Body of pancreas (tissue), 4 donors: ENCODE measurements around the gene DMD. TPM values are rescaled to one million over a fixed set of nuclear protein-coding genes. Genes with fewer than 3 reads are reported as not detected.
A peak's percentile ranks its signal among the peaks of the same experiment; 100 is the strongest.

ENCODE experiments used
- ATAC-seq: fragments of 150-250 bp; one replicate; pipeline ENCODE4 v1.9.1; 2016
- DNase-seq, 4 donors: peaks; one replicate each; pipeline ENCODE4 v3.0.0-alpha.2; 2019
- H3K27ac ChIP-seq, 4 donors: fragments of 200-600 bp; sonication (generic); 1 replicate in 3 of 4; 2 replicates in 1 of 4; pipeline versions ENCODE4 v1.5.1 to v1.6.1; 2016 to 2019; ENCODE audit warnings: mild to moderate bottlenecking in 1 of 4, mixed read lengths in 1 of 4, moderate library complexity in 1 of 4
- H3K27me3 ChIP-seq, 2 donors: fragments of 200-600 bp; sonication (generic); one replicate each; pipeline ENCODE4 v1.6.0; 2016; ENCODE audit warnings: mild to moderate bottlenecking in 1 of 2
- H3K36me3 ChIP-seq, 2 donors: fragments of 200-600 bp; sonication (generic); replicated peaks in 1 of 2; 2 replicates each; pipeline ENCODE4 v1.5.1; 2016; ENCODE audit warnings: low read depth in 2 of 2; ENCODE audit not compliant: insufficient read depth in 1 of 2
- H3K4me1 ChIP-seq: fragments of 200-600 bp; sonication (generic); one replicate; pipeline ENCODE4 v1.6.0; 2016
- H3K4me3 ChIP-seq, 2 donors: fragments of 200-600 bp; sonication (generic); 1 replicate in 1 of 2; 2 replicates in 1 of 2; pipeline ENCODE4 v1.5.1; 2016 to 2019
- H3K9me3 ChIP-seq, 3 donors: fragments of 200-600 bp; sonication (generic); 1 replicate in 2 of 3; 2 replicates in 1 of 3; pipeline ENCODE4 v1.5.1; 2016
- POLR2A ChIP-seq, 3 donors: fragments of 450-650 bp; IDR thresholded peaks; one replicate each; pipeline ENCODE4 v1.6.1; 2016; ENCODE audit warnings: antibody characterized with exemption in 3 of 3, mild to moderate bottlenecking in 2 of 3
- WGBS, 2 donors: methylation state at CpG; one replicate each; pipeline ENCODE4 v1.1.5; 2017; 5-methylcytosine and 5-hydroxymethylcytosine counted together
- intact Hi-C: fragments of 100-400 bp; cut with DNase I; formaldehyde crosslinking; loops from one replicate; pipeline ENCODE4 v1.15.1; 2023
- total RNA-seq, 2 donors: library from RNA; depleted of rRNA; stranded (reverse); fragments of >200 nt; gene quantifications; one replicate each; pipeline ENCODE4 v1.1.0, GENCODE V29; 2016
- TF ChIP-seq, protein P1 (sequence below), 7 experiments: fragments of 450-650 bp in 4 of 7; fragments of 200-600 bp in 3 of 7; sonication (generic) in 3 of 7; IDR thresholded peaks; one replicate each; pipeline ENCODE4 v1.5.1; 2016 to 2019; ENCODE audit warnings: antibody characterized with exemption in 7 of 7

The DMD gene
- total RNA-seq, 2 donors from 2014 or later: 28.5 to 38.6 TPM

DNA sequence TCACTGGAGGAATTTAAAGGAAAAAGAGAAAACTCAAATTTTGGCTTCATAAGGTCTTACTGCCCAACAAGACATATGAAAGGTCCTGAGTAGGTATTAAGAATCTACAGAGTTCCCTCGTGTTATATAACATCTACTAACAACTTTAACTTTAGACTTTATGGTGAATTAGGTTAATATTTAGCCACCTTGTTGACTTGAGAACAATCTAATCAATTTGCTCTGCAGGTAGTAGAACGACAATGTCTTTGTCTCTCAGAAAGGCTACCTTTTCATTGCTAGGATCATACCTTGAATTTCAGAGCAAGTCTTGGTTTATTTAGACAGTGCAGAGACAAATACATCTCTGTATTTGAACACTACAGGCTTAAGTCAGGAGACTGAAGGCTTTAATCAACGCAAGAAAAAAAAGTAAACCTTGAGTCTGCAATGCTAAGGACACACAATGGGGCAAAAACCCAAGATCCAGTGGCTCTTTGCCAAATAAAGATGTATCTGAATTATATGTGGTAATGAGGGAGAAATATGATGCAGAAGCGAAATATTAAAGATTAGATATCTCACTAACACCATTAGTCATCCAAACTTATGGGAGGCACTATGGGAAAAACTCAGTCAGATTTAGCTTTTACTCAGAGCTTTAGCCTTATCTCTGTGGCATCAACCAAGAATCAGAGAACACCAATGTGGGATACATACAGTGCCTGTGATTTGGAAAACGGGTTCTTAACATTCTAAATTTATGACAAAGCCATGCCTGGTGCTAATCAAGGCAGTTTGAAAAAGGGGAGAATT lies 2045.9 kb downstream of the DMD start:
- intact Hi-C loops: no loop called here
- Histone ChIP-seq H3K4me3 (no peak overlapping the region), H3K27ac (peak overlapping the region in 1 of 4 donors; percentile 11), H3K36me3 (no peaks in the 10 kb centered on the region), H3K4me1 (peaks cover 37% of the 10 kb centered on the region), H3K9me3 (no peaks in the 10 kb centered on the region), H3K27me3 (no peaks in the 10 kb centered on the region)
- ATAC-seq (no peak), DNase-seq (no peak)
- 23% methylated on average over 5 of the region's 5 CpGs for WGBS, 2 donors
- TF ChIP-seq POLR2A (IDR thresholded peaks at IDR 0.05): no peak
- TF ChIP-seq, protein P1, sequence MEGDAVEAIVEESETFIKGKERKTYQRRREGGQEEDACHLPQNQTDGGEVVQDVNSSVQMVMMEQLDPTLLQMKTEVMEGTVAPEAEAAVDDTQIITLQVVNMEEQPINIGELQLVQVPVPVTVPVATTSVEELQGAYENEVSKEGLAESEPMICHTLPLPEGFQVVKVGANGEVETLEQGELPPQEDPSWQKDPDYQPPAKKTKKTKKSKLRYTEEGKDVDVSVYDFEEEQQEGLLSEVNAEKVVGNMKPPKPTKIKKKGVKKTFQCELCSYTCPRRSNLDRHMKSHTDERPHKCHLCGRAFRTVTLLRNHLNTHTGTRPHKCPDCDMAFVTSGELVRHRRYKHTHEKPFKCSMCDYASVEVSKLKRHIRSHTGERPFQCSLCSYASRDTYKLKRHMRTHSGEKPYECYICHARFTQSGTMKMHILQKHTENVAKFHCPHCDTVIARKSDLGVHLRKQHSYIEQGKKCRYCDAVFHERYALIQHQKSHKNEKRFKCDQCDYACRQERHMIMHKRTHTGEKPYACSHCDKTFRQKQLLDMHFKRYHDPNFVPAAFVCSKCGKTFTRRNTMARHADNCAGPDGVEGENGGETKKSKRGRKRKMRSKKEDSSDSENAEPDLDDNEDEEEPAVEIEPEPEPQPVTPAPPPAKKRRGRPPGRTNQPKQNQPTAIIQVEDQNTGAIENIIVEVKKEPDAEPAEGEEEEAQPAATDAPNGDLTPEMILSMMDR (IDR thresholded peaks at IDR 0.05): no peak

DNA sequence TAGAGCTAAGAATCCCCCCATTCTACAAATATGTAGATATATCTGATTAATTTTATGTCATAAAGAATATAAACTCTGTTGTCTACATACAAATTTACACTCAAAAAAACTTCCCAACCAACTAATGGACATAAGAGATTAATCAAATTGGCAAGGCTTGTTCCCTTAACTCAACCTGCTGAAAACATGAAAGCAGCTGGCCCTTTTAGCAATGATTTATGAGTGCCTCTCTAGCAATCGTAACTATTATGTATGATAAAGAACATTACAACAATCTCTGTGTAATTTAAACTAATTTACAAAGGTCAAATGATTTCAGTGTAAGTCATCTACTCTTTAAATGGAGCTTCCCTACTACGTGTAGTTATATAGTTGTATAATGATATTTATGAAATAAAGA lies 2056.4 kb downstream of the DMD start:
- Histone ChIP-seq H3K27me3 (no peaks in the 10 kb centered on the region), H3K27ac (no peak overlapping the region), H3K9me3 (no peaks in the 10 kb centered on the region), H3K4me1 (no peaks in the 10 kb centered on the region), H3K36me3 (no peaks in the 10 kb centered on the region), H3K4me3 (no peak overlapping the region)
- no peak for TF ChIP-seq POLR2A (IDR thresholded peaks at IDR 0.05)
- TF ChIP-seq, protein P1 (IDR thresholded peaks at IDR 0.05): no peak
- DNase-seq: no peak
- intact Hi-C loops: no loop called here
- 26 to 33% methylated on average over 2 of the region's 2 CpGs for WGBS, 2 donors
- ATAC-seq: no peak

DNA sequence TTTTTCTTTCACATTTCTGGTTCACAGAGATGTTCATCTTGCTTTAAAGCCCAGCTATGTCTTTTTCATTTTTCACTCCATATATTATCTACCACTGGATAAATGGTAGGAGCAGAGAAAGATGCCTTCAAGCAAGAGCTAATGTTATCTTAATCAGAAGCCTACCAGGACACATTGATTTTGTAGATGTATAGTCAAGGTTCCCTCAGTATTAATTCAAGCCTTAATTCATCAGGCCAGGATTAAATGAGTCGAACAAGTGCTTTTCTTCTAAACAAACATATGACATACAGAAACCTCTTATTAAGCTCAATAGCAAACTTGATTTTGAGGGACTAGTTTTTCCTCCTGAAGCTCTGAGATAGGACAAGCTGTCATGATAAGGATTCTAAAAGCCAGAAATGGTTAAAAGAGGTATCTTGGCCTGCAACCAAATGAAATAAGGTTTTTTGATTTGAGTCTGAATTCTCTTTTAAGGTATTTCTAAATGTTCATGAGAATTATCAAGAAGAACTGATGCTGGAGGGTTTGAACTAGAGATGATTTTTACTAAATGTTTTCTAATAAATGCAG lies 2057.8 kb downstream of the DMD start:
- ATAC-seq: no peak
- Histone ChIP-seq H3K4me3 (no peak overlapping the region), H3K4me1 (no peaks in the 10 kb centered on the region), H3K27ac (no peak overlapping the region), H3K36me3 (no peaks in the 10 kb centered on the region), H3K27me3 (no peaks in the 10 kb centered on the region), H3K9me3 (no peaks in the 10 kb centered on the region)
- no peak for DNase-seq
- intact Hi-C loops: no loop called here
- no peak for TF ChIP-seq POLR2A (IDR thresholded peaks at IDR 0.05)
- TF ChIP-seq, protein P1 (IDR thresholded peaks at IDR 0.05): no peak
- WGBS, 2 donors: 75% methylated on average over 1 of the region's 1 CpG

DNA sequence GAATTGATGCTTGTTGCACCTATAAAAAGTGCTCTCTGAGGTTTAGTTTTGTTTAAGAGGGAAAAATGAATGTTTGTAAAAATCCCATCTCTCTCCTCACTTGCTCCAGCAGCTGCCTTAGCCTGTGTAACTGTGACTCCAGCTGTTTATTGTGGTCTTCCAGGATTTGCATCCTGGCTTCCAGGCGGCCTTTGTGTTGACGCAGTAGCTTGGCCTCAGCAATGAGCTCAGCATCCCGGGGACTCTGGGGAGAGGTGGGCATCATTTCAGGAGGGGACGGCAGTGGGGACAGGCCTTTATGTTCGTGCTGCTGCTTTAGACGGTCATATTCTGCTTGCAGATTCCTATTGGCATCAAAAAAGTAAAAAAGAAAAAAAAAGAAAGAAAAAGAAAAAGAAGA lies 2064.2 kb downstream of the DMD start:
- DNase-seq (no peak), ATAC-seq (no peak)
- Histone ChIP-seq H3K36me3 (no peaks in the 10 kb centered on the region), H3K9me3 (no peaks in the 10 kb centered on the region), H3K27me3 (no peaks in the 10 kb centered on the region), H3K4me3 (no peak overlapping the region), H3K4me1 (no peaks in the 10 kb centered on the region), H3K27ac (no peak overlapping the region)
- WGBS, 2 donors: 91 to 96% methylated on average over 5 to 6 of the region's 6 CpGs
- TF ChIP-seq, protein P1 (IDR thresholded peaks at IDR 0.05): no peak
- TF ChIP-seq POLR2A (IDR thresholded peaks at IDR 0.05): no peak
- intact Hi-C loops: no loop called here
